Suprapubic skin (tissue), 3 donors: ENCODE measurements around the gene IFNLR1.

Experiments used
- EP300 ChIP-seq: sonication (generic); formaldehyde crosslinking; IDR thresholded peaks from one replicate; pipeline ENCODE4 v1.6.1; 2017; ENCODE audit warnings: antibody characterized with exemption
- POLR2A ChIP-seq, 2 donors: fragments of 450-650 bp; IDR thresholded peaks; one replicate each; pipeline ENCODE4 v1.6.1; 2017; ENCODE audit warnings: antibody characterized with exemption in 2 of 2, mild to moderate bottlenecking in 2 of 2, moderate library complexity in 2 of 2
- TF ChIP-seq, protein P1 (sequence below), 2 donors: fragments of 200-600 bp in 1 of 2; fragments of 450-650 bp in 1 of 2; sonication (generic) in 1 of 2; IDR thresholded peaks; one replicate each; pipeline ENCODE4 v1.5.1; 2016 to 2019; ENCODE audit warnings: antibody characterized with exemption in 2 of 2, mild to moderate bottlenecking in 1 of 2, moderate library complexity in 1 of 2

DNA sequence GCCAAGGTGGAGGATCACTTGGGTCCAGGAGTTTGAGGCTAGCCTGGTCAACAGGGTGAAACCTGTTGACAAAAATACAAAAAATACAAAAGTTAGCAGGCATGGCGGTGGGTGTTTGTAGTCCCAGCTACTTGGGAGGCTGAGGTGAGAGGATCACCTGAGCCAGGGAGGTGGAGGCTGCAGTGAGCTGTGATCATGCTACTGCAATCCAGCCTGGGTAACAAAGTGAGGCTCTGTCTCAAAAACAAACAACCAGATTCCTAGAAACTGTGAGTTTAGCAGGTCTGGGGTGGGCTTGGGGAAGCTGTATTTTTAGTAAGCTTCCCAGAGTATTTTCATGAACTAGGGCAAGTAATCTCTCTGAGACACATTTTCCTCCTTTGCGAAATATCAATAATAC, 70.0 kb downstream of the IFNLR1 start:
- TF ChIP-seq, protein P1, sequence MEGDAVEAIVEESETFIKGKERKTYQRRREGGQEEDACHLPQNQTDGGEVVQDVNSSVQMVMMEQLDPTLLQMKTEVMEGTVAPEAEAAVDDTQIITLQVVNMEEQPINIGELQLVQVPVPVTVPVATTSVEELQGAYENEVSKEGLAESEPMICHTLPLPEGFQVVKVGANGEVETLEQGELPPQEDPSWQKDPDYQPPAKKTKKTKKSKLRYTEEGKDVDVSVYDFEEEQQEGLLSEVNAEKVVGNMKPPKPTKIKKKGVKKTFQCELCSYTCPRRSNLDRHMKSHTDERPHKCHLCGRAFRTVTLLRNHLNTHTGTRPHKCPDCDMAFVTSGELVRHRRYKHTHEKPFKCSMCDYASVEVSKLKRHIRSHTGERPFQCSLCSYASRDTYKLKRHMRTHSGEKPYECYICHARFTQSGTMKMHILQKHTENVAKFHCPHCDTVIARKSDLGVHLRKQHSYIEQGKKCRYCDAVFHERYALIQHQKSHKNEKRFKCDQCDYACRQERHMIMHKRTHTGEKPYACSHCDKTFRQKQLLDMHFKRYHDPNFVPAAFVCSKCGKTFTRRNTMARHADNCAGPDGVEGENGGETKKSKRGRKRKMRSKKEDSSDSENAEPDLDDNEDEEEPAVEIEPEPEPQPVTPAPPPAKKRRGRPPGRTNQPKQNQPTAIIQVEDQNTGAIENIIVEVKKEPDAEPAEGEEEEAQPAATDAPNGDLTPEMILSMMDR (IDR thresholded peaks at IDR 0.05), result no peak
- TF ChIP-seq EP300, result no peak
- no peak for TF ChIP-seq POLR2A (IDR thresholded peaks at IDR 0.05)
